GM12878 (cell line): ENCODE measurements around the gene UBASH3B. TPM values are rescaled to one million over a fixed set of nuclear protein-coding genes. Genes with fewer than 3 reads are reported as not detected.
A peak's percentile ranks its signal among the peaks of the same experiment; 100 is the strongest.

Experiments
- ATAC-seq: fragments of 200-7000 bp; cut with Tn5 transposase; 3 replicates; pipeline ENCODE4 v1.9.1; 2020; ENCODE audit warnings: mild to moderate bottlenecking, moderate library complexity
- BruUV-seq: library from RNA; stranded (reverse); fragments of 400-500 nt; replicated peaks from 2 replicates; lab custom pipeline; 2021; lab: Mats Ljungman, UMichigan
- CTCF ChIA-PET: fragments of 300-600 bp; sonication (Branson Sonifier 250); formaldehyde crosslinking; extraction: SDS; loops from one replicate; lab custom pipeline; 2021; ENCODE audit warnings: inconsistent platforms; lab: Yijun Ruan, JAX
- POLR2A ChIA-PET: fragments of 350-600 bp; formaldehyde crosslinking; extraction: SDS; loops from one replicate; lab custom pipeline; 2021; ENCODE audit warnings: inconsistent platforms; lab: Charles Lee
- RAD21 ChIA-PET: fragments of 300-600 bp; sonication (Branson Sonifier 250); formaldehyde crosslinking; loops from one replicate; lab custom pipeline; 2023; ENCODE audit warnings: antibody characterized with exemption; ENCODE audit not compliant: unreplicated experiment; lab: Charles Lee
- SMC1A ChIA-PET: fragments of 300-600 bp; sonication (Branson Sonifier 250); formaldehyde crosslinking; loops from one replicate; lab custom pipeline; 2023; ENCODE audit not compliant: unreplicated experiment, uncharacterized antibody; lab: Charles Lee
- DNase-seq: peaks from one replicate; pipeline ENCODE4 v3.0.0-alpha.2; 2011; ENCODE audit warnings: low read depth, low spot score
- FAIRE-seq: peaks from 3 replicates; lab custom pipeline; 2011; peaks lifted over from hg19 to GRCh38; lab: Jason Lieb, UNC
- H2AFZ ChIP-seq: 2 replicates; pipeline ENCODE4 v1.6.0; 2011; ENCODE audit warnings: low read depth, low read length, control low read depth; ENCODE audit not compliant: control insufficient read depth
- H3K27ac ChIP-seq: 2 replicates; pipeline ENCODE4 v1.5.1; 2011; ENCODE audit warnings: control low read depth; ENCODE audit not compliant: control insufficient read depth, insufficient read depth
- H3K27me3 ChIP-seq, 2 experiments: replicated peaks in 1 of 2; 2 replicates each; pipeline versions ENCODE4 v1.6.0 to v1.6.1; 2011; ENCODE audit warnings: low read length in 1 of 2; ENCODE audit not compliant: control insufficient read depth in 2 of 2, insufficient read depth in 2 of 2
- H3K36me3 ChIP-seq, 2 experiments: 2 replicates each; pipeline ENCODE4 v1.5.1; 2011; ENCODE audit warnings: low read length in 1 of 2; ENCODE audit not compliant: control insufficient read depth in 2 of 2, insufficient read depth in 2 of 2
- H3K4me1 ChIP-seq: 2 replicates; pipeline ENCODE4 v1.6.1; 2011; ENCODE audit warnings: mild to moderate bottlenecking, low read length, moderate library complexity, mixed read lengths; ENCODE audit not compliant: control insufficient read depth, insufficient read depth
- H3K4me2 ChIP-seq: 2 replicates; pipeline ENCODE4 v1.6.0; 2011; ENCODE audit warnings: control low read depth; ENCODE audit not compliant: control insufficient read depth, insufficient read depth
- H3K4me3 ChIP-seq: fragments of 200-600 bp; sonication (generic); 2 replicates; pipeline ENCODE4 v1.5.1; 2016
- H3K79me2 ChIP-seq: 2 replicates; pipeline ENCODE4 v1.6.0; 2011; ENCODE audit warnings: low read length; ENCODE audit not compliant: control insufficient read depth, insufficient read depth
- H3K9ac ChIP-seq: 2 replicates; pipeline ENCODE4 v1.8.0; 2011; ENCODE audit warnings: low read length, control low read depth, mixed read lengths; ENCODE audit not compliant: control insufficient read depth, insufficient read depth
- H3K9me3 ChIP-seq: replicated peaks from 3 replicates; pipeline ENCODE4 v1.5.1; 2011; ENCODE audit warnings: mild to moderate bottlenecking, low read length; ENCODE audit not compliant: control insufficient read depth, insufficient read depth
- H4K20me1 ChIP-seq: 2 replicates; pipeline ENCODE4 v1.6.0; 2011; ENCODE audit not compliant: control insufficient read depth, insufficient read depth
- ASH2L ChIP-seq: fragments of 300-600, 200-600 bp; sonication (generic); IDR thresholded peaks from 2 replicates; pipeline ENCODE4 v1.6.1; 2017; ENCODE audit warnings: low read depth, mild to moderate bottlenecking, borderline replicate concordance
- BRCA1 ChIP-seq: IDR thresholded peaks from 2 replicates; pipeline ENCODE4 v1.6.1; 2011; ENCODE audit warnings: low read depth, low read length, improper control_type of control experiment
- EED ChIP-seq: sonication (generic); IDR thresholded peaks from 2 replicates; pipeline ENCODE4 v1.6.1; 2016; ENCODE audit warnings: antibody characterized with exemption, low read depth
- HDGF ChIP-seq: fragments of 450-650 bp; IDR thresholded peaks from 2 replicates; pipeline ENCODE4 v1.6.1; 2016; ENCODE audit warnings: antibody characterized with exemption
- IRF4 ChIP-seq: IDR thresholded peaks from 2 replicates; pipeline ENCODE4 v1.6.1; 2011; ENCODE audit warnings: low read depth, low read length
- MLLT1 ChIP-seq: fragments of 450-650 bp; IDR thresholded peaks from 2 replicates; pipeline ENCODE4 v1.6.1; 2016; ENCODE audit warnings: mild to moderate bottlenecking
- MTA3 ChIP-seq: IDR thresholded peaks from 2 replicates; pipeline ENCODE4 v1.6.1; 2012; ENCODE audit warnings: low read length, inconsistent platforms, borderline replicate concordance
- NBN ChIP-seq: fragments of 450-650 bp; IDR thresholded peaks from 2 replicates; pipeline ENCODE4 v1.6.1; 2016
- PBX3 ChIP-seq: IDR thresholded peaks from 2 replicates; pipeline ENCODE4 v1.6.1; 2011; ENCODE audit warnings: mild to moderate bottlenecking, low read depth, low read length, moderate library complexity; ENCODE audit not compliant: insufficient replicate concordance
- POLR2A ChIP-seq: IDR thresholded peaks from 2 replicates; pipeline ENCODE4 v1.6.1; 2011; ENCODE audit warnings: low read depth, mild to moderate bottlenecking, low read length
- POLR2AphosphoS5 ChIP-seq: IDR thresholded peaks from 2 replicates; pipeline ENCODE4 v1.6.1; 2011; ENCODE audit warnings: mild to moderate bottlenecking, low read length, inconsistent platforms
- RBBP5 ChIP-seq: fragments of 200-600 bp; sonication (generic); conservative IDR thresholded peaks from 2 replicates; pipeline ENCODE4 v1.6.1; 2016
- RUNX3 ChIP-seq: IDR thresholded peaks from 2 replicates; pipeline ENCODE4 v1.6.1; 2012; ENCODE audit warnings: low read length, inconsistent platforms
- USF1 ChIP-seq: IDR thresholded peaks from 2 replicates; pipeline ENCODE4 v1.6.1; 2011; ENCODE audit warnings: borderline replicate concordance, low read depth, mild to moderate bottlenecking, moderate library complexity, mixed read lengths, low read length; ENCODE audit not compliant: insufficient read depth; ENCODE audit errors: extremely low read length
- ZNF217 ChIP-seq: fragments of 450-650 bp; IDR thresholded peaks from 2 replicates; pipeline ENCODE4 v1.6.1; 2017; ENCODE audit warnings: antibody characterized with exemption, mild to moderate bottlenecking
- ZNF687 ChIP-seq: fragments of 450-650 bp; IDR thresholded peaks from 2 replicates; pipeline ENCODE4 v1.6.1; 2017; ENCODE audit warnings: mild to moderate bottlenecking, moderate library complexity
- whole genome bisulfite sequencing: methylation state at CpG from one replicate; pipeline ENCODE4 v1.1.6; 2016; ENCODE audit warnings: low lambda C conversion rate; ENCODE audit not compliant: insufficient replicate concordance, insufficient coverage; ENCODE audit errors: missing lambda C conversion rate; 5-methylcytosine and 5-hydroxymethylcytosine counted together
- in situ Hi-C: fragments of 300-500 bp; cut with MboI; formaldehyde crosslinking; loops from 9 replicates; pipeline ENCODE4 v1.14.3; 2018; ENCODE audit warnings: mixed read lengths
- intact Hi-C: fragments of 100-400 bp; cut with micrococcal nuclease; formaldehyde crosslinking; loops from one replicate; pipeline ENCODE4 v1.14.2; 2022; ENCODE audit not compliant: unreplicated experiment
- polyA plus RNA-seq, 11 experiments: library from polyadenylated mRNA; depleted of rRNA in 4 of 11; unstranded in 6 of 11; stranded (reverse) in 5 of 11; fragments of >200 nt; fragmentation: Nextera tagmentation in 4 of 11; fragmentation: Illumina TruSeq in 1 of 11; extraction: Ambion mirVana in 4 of 11; extraction: Trizol in 1 of 11; gene quantifications; 1 replicate in 1 of 11; 2 replicates in 10 of 11; pipeline versions ENCODE4 v1.2.1 to v1.2.3, GENCODE V29; 2011 to 2016; ENCODE audit warnings: inconsistent platforms in 2 of 11, missing spikeins in 2 of 11, low read depth in 1 of 11
- total RNA-seq, 4 experiments: library from RNA; depleted of rRNA in 3 of 4; stranded (reverse); fragments of >200 nt in 3 of 4; fragmentation: Illumina TruSeq in 1 of 4; extraction: Trizol in 1 of 4; gene quantifications; 2 replicates each; pipeline versions ENCODE4 v1.2.1 to v1.2.3, GENCODE V29; 2013 to 2021

The UBASH3B gene
- total and polyA plus RNA-seq, 10 of the 15 experiments (the other 5 are each of a cell fraction or from before 2014, with no cell fraction given): 0.18 to 3.3 (median 0.57) TPM

- TF ChIP-seq MLLT1: peak; percentile 80; the same call in 1 of the 2 replicates
- TF ChIP-seq ZNF687: no peak
Observed at GRCh38 chr11:122743949-122744348, 88.4 kb downstream of the UBASH3B start (continued).

- peaks cover 38% of the 10 kb centered on the region for H3K4me1 ChIP-seq
- no peak overlapping the region for H3K27ac ChIP-seq
- 15% methylated on average over 5 of the region's 5 CpGs for WGBS
- no peak overlapping the region for H3K9ac ChIP-seq
- ChIA-PET POLR2A (no interaction called here), SMC1A (interaction anchor here (1.0 to 3.0 kb wide), 4 partner anchors 10 to 108 kb away, joined by 4 to 30 read pairs (median 8); no protein-coding TSS in a partner anchor), RAD21 (interaction anchor here (0.9 to 2.2 kb wide), 6 partner anchors 8 to 107 kb away, joined by 3 to 7 read pairs (median 4); no protein-coding TSS in a partner anchor), CTCF (interaction anchor here (1.3 to 5.7 kb wide), 5 partner anchors 8 to 164 kb away, joined by 3 to 38 read pairs (median 6); no protein-coding TSS in a partner anchor)
- H3K27me3 ChIP-seq: peaks cover 0 to 2% of the 10 kb centered on the region in 2 experiments; a peak in 1 of 4 replicates
- FAIRE-seq: no peak
- no peaks in the 10 kb centered on the region for H3K79me2 ChIP-seq
- intact Hi-C loops: no loop called here
- no peaks in the 10 kb centered on the region for H4K20me1 ChIP-seq
- no peak; the same call in 2 of the 3 replicates for ATAC-seq
- peak overlapping the region; percentile 26; the same call in 1 of the 2 replicates for H3K4me2 ChIP-seq
- in situ Hi-C loops: no loop called here
- H2AFZ ChIP-seq: no peak overlapping the region
- no peak overlapping the region for H3K4me3 ChIP-seq
- no TSS peak for BruUV-seq
- DNase-seq: no peak
- H3K9me3 ChIP-seq: no peaks in the 10 kb centered on the region
- no peaks in the 10 kb centered on the region for H3K36me3 ChIP-seq
- TF ChIP-seq EED (no peak), IRF4 (no peak), ASH2L (no peak), POLR2A (no peak), MTA3 (no peak), RBBP5 (no peak), NBN (peak; percentile 64; the same call in 1 of the 2 replicates), POLR2AphosphoS5 (no peak), RUNX3 (no peak), BRCA1 (no peak), PBX3 (peak; percentile 2), HDGF (peak; percentile 96), ZNF217 (no peak), USF1 (peak; percentile 23)
Observed at GRCh38 chr11:122744357-122744756, 88.8 kb downstream of the UBASH3B start.
